Articular chondrocyte of knee joint (primary cell): ENCODE measurements around the gene SGMS1. TPM values are rescaled to one million over a fixed set of nuclear protein-coding genes. Genes with fewer than 3 reads are reported as not detected.

Experiments
- small RNA-seq: library from RNA; depleted of rRNA; stranded (forward); fragments of <200 nt; gene quantifications from one replicate; pipeline ENCODE3, GENCODE V24; 2012
- total RNA-seq: library from RNA; depleted of rRNA; stranded (reverse); fragments of >200 nt; gene quantifications from 2 replicates; pipeline ENCODE4 v1.2.3, GENCODE V29; 2012

SGMS1 gene
- total RNA-seq, result 68.7 and 73.4 TPM in 2 replicates

GRCh38 chr10:50623663-50624412 lies at the start of gene SGMS1:
TSS of gene SGMS1 (minus strand) at chr10:50623956. CDS start at chr10:50344114, 279,842 bp downstream.

Small RNA genes lying within 50 kb of the gene (small RNA-seq; reads per million reads assigned to genes)
- gene RNU7-107P, result not detected

Other genes with a start within 250 kb of the SGMS1 start
- 4.6 and 6.3 TPM in 2 replicates for gene ASAH2B, start 116.0 kb upstream of the SGMS1 start, total RNA-seq